Inferior parietal cortex (tissue), 1 donor: ENCODE measurements around the gene LIN9.
"Not testable (repeated sequence)": the region's sequence is repeated elsewhere in the genome, so short reads cannot be mapped to it uniquely, and the experiment has no call there.

Source experiments
- DNase-seq: peaks from one replicate; pipeline ENCODE4 v3.0.0-alpha.2; 2016; ENCODE audit errors: extremely low spot score

LIN9 gene

GRCh38 chr1:226212545-226212944, 96.4 kb downstream of the LIN9 start:
- DNase-seq, result no peak

- no peak for DNase-seq
These were observed 97.7 kb downstream of the LIN9 start for GRCh38 chr1:226211181-226211821.

DNA sequence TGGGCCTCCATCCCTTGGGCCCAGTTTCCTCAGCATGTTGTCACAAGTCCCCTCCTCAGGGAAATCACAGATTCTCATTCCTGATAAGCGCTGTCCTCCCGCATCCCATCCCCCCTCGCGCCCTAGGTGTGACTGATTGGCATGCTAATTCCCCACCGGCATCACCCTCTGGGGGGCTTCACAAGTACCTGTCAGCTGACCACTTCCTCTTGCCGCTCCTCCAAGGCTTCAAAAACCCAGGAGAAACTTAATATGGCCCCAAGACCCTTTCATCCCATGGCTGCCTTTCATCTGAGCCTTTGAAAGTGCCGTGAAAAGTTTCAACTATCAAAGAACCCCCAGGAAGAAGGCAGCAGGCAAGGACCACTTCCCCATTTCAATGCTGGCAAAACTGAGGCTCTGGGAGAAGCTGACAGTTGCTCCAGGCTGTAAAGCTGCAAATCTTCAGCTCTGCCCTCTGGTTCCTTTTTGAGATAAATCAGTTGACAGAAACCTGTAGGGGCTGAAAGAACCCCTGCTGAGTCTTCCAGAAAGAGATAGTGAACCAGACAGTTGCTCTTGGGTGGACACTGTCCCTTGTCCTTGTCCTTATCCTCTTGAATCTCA, 98.3 kb downstream of the LIN9 start:
- no peak for DNase-seq

DNA sequence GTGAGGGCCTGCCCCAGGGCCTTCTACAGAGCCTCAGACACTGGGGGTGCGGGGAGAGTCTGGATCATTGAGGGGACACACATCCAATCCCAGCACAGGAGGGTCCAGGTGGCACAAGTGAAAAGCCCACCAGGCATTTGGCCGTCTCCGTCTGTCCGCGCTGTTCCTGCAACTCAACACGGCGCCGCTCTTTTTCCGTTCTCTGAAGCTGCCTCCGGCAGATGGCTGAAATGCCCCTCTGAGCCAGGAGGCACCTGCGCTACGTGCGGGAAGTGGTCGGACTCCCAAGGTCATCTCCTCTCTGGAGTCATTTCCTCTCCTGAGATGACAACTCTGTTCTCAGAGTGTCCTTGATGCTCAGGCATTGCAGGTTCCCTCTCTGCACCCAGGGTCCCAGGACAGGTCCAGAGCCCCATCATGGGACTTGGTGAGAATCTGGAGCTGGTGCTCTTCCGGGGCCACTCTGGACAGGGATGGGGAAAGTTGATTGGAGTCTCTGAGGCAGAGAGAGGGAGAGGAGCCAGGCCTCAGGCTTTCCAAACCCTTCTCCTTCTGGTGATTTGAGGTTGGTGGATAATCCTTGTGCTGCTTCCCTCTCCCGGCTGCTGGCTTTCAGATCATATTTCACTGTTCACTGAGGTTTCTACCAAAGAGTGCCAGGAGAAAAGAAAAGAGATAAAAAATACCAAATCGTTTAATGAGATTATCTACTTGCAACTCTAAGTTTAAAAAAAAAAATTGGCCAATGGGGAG, 99.5 kb downstream of the LIN9 start:
- DNase-seq, result no peak

- no peak for DNase-seq
These were observed 101.9 kb downstream of the LIN9 start for GRCh38 chr1:226207048-226207447.

DNA sequence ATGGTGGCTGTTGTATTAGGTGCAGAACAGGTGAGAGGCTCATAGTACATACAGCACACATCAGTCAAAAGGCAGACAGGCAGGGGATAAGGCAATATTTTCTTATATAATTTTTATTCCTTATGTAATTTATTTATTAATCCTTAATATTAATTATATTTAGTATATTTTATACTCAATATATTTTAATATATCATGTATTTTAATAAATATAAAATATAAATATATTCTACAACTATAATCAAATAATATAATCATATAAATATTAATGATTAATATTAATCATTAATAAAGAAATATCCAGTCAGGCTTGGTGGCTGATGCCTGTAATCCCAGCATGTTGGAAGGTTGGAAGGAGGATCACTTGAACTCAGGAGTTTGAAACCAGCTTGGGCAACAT, 104.8 kb downstream of the LIN9 start:
- DNase-seq, result no peak

GRCh38 chr1:226203655-226204054, 105.3 kb downstream of the LIN9 start:
- no peak for DNase-seq

- DNase-seq, result no peak
These were observed 105.7 kb downstream of the LIN9 start for GRCh38 chr1:226203240-226203639.

GRCh38 chr1:226202666-226203065, 106.3 kb downstream of the LIN9 start:
- DNase-seq, result not testable (repeated sequence)

DNA sequence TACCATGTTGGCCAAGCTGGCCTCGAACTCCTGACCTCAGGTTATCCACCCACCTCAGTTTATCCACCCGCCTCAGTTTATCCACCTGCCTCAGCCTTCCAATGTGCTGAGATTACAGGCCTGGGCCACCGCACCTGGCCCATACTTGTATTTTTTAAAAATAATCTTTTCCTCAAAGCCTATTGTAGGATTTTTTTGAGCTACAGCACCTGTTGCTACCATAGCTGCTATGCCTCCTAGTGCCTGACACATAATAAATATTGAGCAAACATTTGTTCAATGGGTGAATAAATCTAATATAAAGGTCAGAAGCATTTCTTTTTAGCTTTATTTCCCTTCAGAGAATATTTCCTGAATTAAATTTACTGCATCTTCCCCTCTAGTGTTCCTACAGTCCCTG, 106.7 kb downstream of the LIN9 start:
- DNase-seq, result no peak

DNA sequence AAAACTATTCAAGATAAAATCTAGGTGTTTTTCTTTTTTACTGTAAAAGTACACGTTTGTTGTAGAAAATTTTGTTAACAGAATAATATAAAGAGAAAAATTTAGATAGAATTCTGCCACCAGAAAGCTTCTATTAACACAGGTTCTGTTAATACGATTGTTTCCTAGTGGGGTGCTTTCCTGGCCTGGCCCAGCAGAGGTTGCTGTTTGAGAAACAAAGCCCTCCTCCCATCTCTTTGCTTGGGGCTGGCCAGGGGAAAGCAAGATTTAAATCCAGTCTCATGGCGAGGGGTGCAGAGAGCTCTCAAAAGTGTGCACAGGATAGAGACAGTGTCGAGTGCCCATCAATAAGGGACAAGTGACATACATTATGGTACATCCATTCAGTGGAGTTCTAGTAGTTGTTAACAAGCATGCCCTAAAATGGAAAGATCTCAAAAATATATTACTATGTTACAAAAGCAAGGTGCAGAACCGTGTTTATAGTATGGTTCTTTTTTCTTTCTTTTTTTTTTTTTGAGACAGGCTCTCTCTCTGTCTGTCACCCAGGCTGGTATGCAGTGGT, 107.9 kb downstream of the LIN9 start:
- DNase-seq, result no peak

DNA sequence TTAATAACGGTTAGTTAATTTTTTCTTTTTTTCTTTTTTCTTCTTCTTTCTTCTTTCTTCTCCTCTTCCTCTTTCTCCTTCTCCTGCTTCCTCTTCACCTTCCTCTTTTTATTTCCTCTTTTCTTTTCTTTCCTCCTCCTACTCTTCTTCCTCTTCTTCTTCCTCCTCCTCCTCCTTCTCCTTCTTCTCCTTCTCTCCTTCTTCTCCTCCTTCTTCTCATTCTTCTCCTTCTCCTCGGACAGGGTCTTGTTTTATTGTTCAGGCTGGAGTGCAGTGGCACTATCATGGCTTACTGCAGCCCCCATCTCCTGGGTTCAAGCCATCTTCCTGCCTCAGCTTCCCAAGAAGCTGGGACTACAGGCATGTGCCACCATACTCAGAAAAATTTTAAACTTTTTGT, 109.0 kb downstream of the LIN9 start:
- DNase-seq, result no peak

DNA sequence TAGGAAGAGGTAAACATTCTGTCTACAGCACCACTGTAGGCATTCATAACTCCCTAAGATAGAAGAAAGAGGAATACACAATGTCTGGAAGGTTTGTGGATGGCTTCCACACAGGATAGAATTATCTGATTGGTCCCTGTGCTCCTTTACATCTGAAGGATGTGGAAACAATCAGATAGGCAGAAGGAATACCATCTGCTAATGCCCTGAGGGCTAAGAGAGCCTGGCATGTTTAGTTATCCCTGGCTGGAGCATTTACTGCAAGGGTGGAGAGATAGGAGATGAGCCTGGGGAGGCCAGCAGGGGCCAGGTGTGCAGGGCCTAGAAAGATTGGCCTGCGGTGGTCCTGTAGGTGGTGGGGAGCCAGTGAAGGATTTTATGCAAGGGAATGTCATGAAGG, 113.8 kb downstream of the LIN9 start:
- DNase-seq, result no peak

- DNase-seq, result no peak
These were observed 121.6 kb downstream of the LIN9 start for GRCh38 chr1:226187380-226187779.

GRCh38 chr1:226187019-226187322, 122.0 kb downstream of the LIN9 start:
- no peak for DNase-seq

- DNase-seq, result peak; percentile 93
These were observed 122.6 kb downstream of the LIN9 start, which contains the start of gene ACBD3 for GRCh38 chr1:226186124-226187018. Gene ACBD3, minus strand, starts transcription at chr1:226186741. Its CDS starts 66 bp downstream, at chr1:226186675.

- no peak for DNase-seq
These were observed 123.6 kb downstream of the LIN9 start for GRCh38 chr1:226185141-226186036.

GRCh38 chr1:226181996-226182714, 126.8 kb downstream of the LIN9 start:
- peak; percentile 28 for DNase-seq
